Endothelial cell (in vitro differentiated cells): ENCODE data around the gene ABCG4. TPM values are rescaled to one million over a fixed set of nuclear protein-coding genes. Genes with fewer than 3 reads are reported as not detected.

Experiments
- DNase-seq: peaks from one replicate; pipeline ENCODE4 v3.0.0; 2021; ENCODE audit warnings: low spot score
- H3K27ac Mint-ChIP-seq: one replicate; pipeline ENCODE4 v1.8.0; 2021; ENCODE audit warnings: mixed read lengths, inconsistent platforms; ENCODE audit not compliant: unreplicated experiment
- H3K27me3 Mint-ChIP-seq: one replicate; pipeline ENCODE4 v1.8.0; 2021; ENCODE audit warnings: mild to moderate bottlenecking, moderate library complexity, mixed read lengths, inconsistent platforms; ENCODE audit not compliant: unreplicated experiment
- H3K36me3 Mint-ChIP-seq: one replicate; pipeline ENCODE4 v1.8.0; 2021; ENCODE audit warnings: mild to moderate bottlenecking, low read depth, mixed read lengths, inconsistent platforms; ENCODE audit not compliant: unreplicated experiment
- H3K4me1 Mint-ChIP-seq: one replicate; pipeline ENCODE4 v1.8.0; 2021; ENCODE audit warnings: mild to moderate bottlenecking, mixed read lengths, inconsistent platforms; ENCODE audit not compliant: unreplicated experiment
- H3K4me3 Mint-ChIP-seq: one replicate; pipeline ENCODE4 v1.8.0; 2021; ENCODE audit warnings: mild to moderate bottlenecking, mixed read lengths, inconsistent platforms; ENCODE audit not compliant: unreplicated experiment
- H3K9me3 Mint-ChIP-seq: one replicate; pipeline ENCODE4 v1.8.0; 2021; ENCODE audit warnings: mixed read lengths, inconsistent platforms; ENCODE audit not compliant: unreplicated experiment
- total RNA-seq: library from RNA; stranded (reverse); fragmentation: NEBNext Ultra II Directional; extraction: Animal tissue kit (Norgen Biotek cat#: 25700); gene quantifications from one replicate; pipeline ENCODE4 v1.2.1, GENCODE V29; 2021; ENCODE audit not compliant: unreplicated experiment
- TF ChIP-seq, protein P1 (sequence below): fragments of 200-600 bp; sonication (generic); IDR thresholded peaks from one replicate; pipeline ENCODE4 v1.5.0; 2021; ENCODE audit warnings: antibody characterized with exemption; ENCODE audit not compliant: unreplicated experiment

The ABCG4 gene
- total RNA-seq, 1 donor from 2014 or later, result 0.10 TPM

DNA sequence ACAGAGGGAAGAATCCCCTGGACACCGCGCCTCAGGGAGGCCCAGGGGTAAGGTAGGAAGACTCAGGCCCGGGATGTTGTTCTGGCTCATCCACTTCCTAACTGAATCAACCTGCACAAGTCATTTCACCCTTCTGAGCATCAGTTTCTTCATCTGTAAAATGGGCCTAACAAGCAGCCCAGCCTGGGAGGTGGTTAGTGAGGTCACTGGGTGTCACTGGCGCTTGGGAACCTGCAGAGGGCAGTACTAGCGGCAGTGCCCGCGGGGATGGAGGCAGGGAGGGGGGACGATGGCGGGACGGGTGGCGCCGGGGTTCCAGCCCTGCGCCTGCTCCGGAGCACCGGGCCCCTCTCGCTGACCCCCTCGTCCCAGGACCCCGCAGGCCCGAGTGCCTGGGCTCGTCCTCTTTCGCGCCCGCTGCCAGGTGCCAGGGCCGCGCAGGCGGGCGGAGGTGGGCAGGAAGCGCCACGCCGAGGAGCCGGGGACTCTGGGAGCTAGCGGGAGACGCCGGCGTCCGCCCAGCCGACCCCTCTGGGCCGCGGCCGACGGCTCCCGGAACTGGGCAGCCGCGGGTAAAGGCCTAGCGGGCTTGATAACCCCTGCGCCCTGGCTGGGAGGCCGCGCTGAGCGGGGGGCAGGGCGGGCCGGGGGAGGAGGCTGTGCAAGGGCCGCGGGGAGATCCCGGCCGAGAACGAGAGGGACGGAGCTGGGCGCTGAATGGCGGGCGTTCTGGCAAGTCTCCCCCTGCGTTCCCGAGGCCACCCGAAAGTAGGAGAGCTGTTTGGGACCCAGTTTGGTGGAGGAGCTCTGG lies 19.8 kb downstream of the ABCG4 start, which contains the start of gene NLRX1:
Gene NLRX1 (plus strand): TSS at position 255 of the 811 bp plus-strand sequence. CDS start 2,679 bp downstream, outside the sequence.
- TF ChIP-seq, protein P1, sequence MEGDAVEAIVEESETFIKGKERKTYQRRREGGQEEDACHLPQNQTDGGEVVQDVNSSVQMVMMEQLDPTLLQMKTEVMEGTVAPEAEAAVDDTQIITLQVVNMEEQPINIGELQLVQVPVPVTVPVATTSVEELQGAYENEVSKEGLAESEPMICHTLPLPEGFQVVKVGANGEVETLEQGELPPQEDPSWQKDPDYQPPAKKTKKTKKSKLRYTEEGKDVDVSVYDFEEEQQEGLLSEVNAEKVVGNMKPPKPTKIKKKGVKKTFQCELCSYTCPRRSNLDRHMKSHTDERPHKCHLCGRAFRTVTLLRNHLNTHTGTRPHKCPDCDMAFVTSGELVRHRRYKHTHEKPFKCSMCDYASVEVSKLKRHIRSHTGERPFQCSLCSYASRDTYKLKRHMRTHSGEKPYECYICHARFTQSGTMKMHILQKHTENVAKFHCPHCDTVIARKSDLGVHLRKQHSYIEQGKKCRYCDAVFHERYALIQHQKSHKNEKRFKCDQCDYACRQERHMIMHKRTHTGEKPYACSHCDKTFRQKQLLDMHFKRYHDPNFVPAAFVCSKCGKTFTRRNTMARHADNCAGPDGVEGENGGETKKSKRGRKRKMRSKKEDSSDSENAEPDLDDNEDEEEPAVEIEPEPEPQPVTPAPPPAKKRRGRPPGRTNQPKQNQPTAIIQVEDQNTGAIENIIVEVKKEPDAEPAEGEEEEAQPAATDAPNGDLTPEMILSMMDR, result peak; percentile 79
- Mint-ChIP-seq H3K36me3 (peaks cover 6% of the 10 kb centered on the region), H3K27me3 (peaks cover 13% of the 10 kb centered on the region), H3K4me3 (peak within 1 kb of the TSS; percentile 92), H3K27ac (peak within 1 kb of the TSS; percentile 94), H3K4me1 (peaks cover 12% of the 10 kb centered on the region), H3K9me3 (no peaks in the 10 kb centered on the region)
- DNase-seq, result peak; percentile 83

DNA sequence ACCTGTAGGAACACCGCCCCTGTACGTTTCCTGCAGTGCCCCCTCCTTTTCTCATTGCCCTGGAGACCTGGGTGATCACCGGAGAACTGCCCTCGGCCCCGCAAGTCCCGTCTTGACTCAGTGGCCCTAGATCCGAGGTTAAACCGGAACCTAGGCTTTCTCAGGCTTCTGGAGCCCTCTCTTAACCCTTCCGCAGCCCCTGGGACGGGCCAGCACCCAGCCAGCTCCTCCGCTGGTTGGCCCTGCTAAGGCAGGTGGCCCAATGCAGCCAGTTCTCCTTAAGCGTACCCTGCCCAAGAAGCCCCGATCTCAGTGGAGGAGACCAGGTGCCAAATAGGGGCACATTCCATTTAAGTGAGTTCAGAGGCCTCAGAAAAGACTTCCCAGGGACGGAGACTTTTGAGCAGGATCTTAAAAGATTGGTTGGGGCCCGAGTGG lies 20.4 kb downstream of the ABCG4 start:
- Mint-ChIP-seq H3K4me1 (peaks cover 12% of the 10 kb centered on the region), H3K27ac (peak overlapping the region; percentile 94), H3K27me3 (peaks cover 14% of the 10 kb centered on the region), H3K4me3 (peak overlapping the region; percentile 92), H3K9me3 (no peaks in the 10 kb centered on the region), H3K36me3 (peaks cover 9% of the 10 kb centered on the region)
- TF ChIP-seq, protein P1, result no peak
- peak; percentile 31 for DNase-seq

GRCh38 chr11:119172513-119172912 lies 23.7 kb downstream of the ABCG4 start:
- no peak for DNase-seq
- peaks cover 20% of the 10 kb centered on the region for H3K4me1 Mint-ChIP-seq
- no peak overlapping the region for H3K4me3 Mint-ChIP-seq
- H3K9me3 Mint-ChIP-seq, result no peaks in the 10 kb centered on the region
- no peak overlapping the region for H3K27ac Mint-ChIP-seq
- H3K27me3 Mint-ChIP-seq, result peaks cover 20% of the 10 kb centered on the region
- peaks cover 9% of the 10 kb centered on the region for H3K36me3 Mint-ChIP-seq
- TF ChIP-seq, protein P1, result no peak

- Mint-ChIP-seq H3K9me3 (no peaks in the 10 kb centered on the region), H3K4me1 (peaks cover 23% of the 10 kb centered on the region), H3K27ac (no peak overlapping the region), H3K4me3 (no peak overlapping the region), H3K36me3 (peaks cover 9% of the 10 kb centered on the region), H3K27me3 (peaks cover 17% of the 10 kb centered on the region)
- DNase-seq, result no peak
- TF ChIP-seq, protein P1, result no peak
These were observed 24.6 kb downstream of the ABCG4 start for GRCh38 chr11:119173453-119173852.

DNA sequence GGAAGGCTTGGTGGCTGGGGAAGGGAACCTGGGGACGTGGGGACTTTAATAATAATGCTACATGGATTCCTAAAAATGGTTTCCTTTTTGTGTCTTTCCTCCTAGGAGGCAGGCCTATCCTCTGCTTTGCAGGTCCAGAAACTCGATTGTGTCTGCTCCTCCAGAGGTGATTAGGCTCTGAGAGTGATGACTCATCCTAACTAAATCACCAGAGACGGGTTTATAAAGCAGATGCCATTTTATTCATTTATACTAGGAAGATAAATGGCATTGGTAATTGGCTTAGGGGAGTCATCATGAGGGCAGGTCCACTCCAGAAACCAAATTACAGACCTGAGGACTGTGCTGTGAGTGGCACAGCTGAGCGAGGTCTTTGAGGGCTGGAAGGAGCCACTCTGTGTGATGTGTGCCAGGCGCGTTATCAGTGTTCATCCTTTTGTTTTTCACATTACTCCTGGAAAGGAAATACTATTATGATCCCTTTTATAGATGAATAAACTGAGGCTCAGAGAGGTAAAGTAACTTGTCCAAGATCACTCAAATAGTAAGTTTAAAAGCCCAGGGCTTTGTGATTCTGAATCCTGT lies 26.7 kb downstream of the ABCG4 start:
- Mint-ChIP-seq H3K27ac (no peak overlapping the region), H3K4me3 (no peak overlapping the region), H3K9me3 (no peaks in the 10 kb centered on the region), H3K36me3 (peaks cover 15% of the 10 kb centered on the region), H3K4me1 (peaks cover 24% of the 10 kb centered on the region), H3K27me3 (peaks cover 12% of the 10 kb centered on the region)
- TF ChIP-seq, protein P1, result no peak
- no peak for DNase-seq
